ENCODE data around the gene ARFGEF3.
"Not testable (repeated sequence)": the region's sequence is repeated elsewhere in the genome, so short reads cannot be mapped to it uniquely, and the experiment has no call there.

The ARFGEF3 gene

GRCh38 chr6:138267971-138268895, 106.5 kb downstream of the ARFGEF3 start:
- no peaks in the 10 kb centered on the region for H3K4me1 ChIP-seq (ENCODE audit: control insufficient read depth, insufficient read depth, low read length)
- H3K36me3 ChIP-seq (ENCODE audit: control insufficient read depth, insufficient read depth, low read length) = no peaks in the 10 kb centered on the region
- H3K9me3 ChIP-seq (ENCODE audit: control insufficient read depth, insufficient read depth, low read length) = no peaks in the 10 kb centered on the region
- no peak overlapping the region for H3K4me3 ChIP-seq (ENCODE audit: low read depth, low read length)
- H3K27me3 ChIP-seq (ENCODE audit: control insufficient read depth, insufficient read depth, low read length) = no peaks in the 10 kb centered on the region
- H3K9ac ChIP-seq (ENCODE audit: low read depth, low read length) = no peak overlapping the region

DNA sequence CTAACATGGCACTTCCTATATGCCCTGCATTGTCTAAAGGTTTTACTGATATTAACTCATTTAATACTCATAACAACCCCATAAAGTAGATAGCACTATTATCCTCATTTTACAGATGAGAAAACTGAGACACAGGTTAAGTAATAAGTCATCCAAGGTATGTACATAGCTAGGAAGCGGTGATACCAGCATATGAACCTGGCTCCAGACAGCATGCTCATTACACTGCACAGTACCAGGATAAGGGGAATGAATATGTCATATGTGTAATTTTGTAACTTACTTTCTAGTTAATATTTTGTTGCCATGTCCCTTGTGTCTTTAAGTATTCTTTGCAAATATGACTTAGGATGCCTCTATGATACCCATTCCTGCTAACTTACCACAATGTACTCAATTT, 109.7 kb downstream of the ARFGEF3 start:
- H3K9me3 ChIP-seq (ENCODE audit: control insufficient read depth, insufficient read depth, low read length) = no peaks in the 10 kb centered on the region
- no peaks in the 10 kb centered on the region for H3K27me3 ChIP-seq (ENCODE audit: control insufficient read depth, insufficient read depth, low read length)
- no peak overlapping the region for H3K4me3 ChIP-seq (ENCODE audit: low read depth, low read length)
- H3K4me1 ChIP-seq (ENCODE audit: control insufficient read depth, insufficient read depth, low read length) = no peaks in the 10 kb centered on the region
- no peak overlapping the region for H3K9ac ChIP-seq (ENCODE audit: low read depth, low read length)
- no peaks in the 10 kb centered on the region for H3K36me3 ChIP-seq (ENCODE audit: control insufficient read depth, insufficient read depth, low read length)

GRCh38 chr6:138272533-138273315, 111.0 kb downstream of the ARFGEF3 start:
- no peaks in the 10 kb centered on the region for H3K9me3 ChIP-seq (ENCODE audit: control insufficient read depth, insufficient read depth, low read length)
- H3K36me3 ChIP-seq (ENCODE audit: control insufficient read depth, insufficient read depth, low read length) = no peaks in the 10 kb centered on the region
- no peak overlapping the region for H3K4me3 ChIP-seq (ENCODE audit: low read depth, low read length)
- no peak overlapping the region for H3K9ac ChIP-seq (ENCODE audit: low read depth, low read length)
- no peaks in the 10 kb centered on the region for H3K4me1 ChIP-seq (ENCODE audit: control insufficient read depth, insufficient read depth, low read length)
- H3K27me3 ChIP-seq (ENCODE audit: control insufficient read depth, insufficient read depth, low read length) = no peaks in the 10 kb centered on the region

- Histone ChIP-seq H3K27me3 (ENCODE audit: control insufficient read depth, insufficient read depth, low read length) (no peaks in the 10 kb centered on the region), H3K4me1 (ENCODE audit: control insufficient read depth, insufficient read depth, low read length) (no peaks in the 10 kb centered on the region), H3K9me3 (ENCODE audit: control insufficient read depth, insufficient read depth, low read length) (no peaks in the 10 kb centered on the region), H3K9ac (ENCODE audit: low read depth, low read length) (no peak overlapping the region), H3K4me3 (ENCODE audit: low read depth, low read length) (no peak overlapping the region), H3K36me3 (ENCODE audit: control insufficient read depth, insufficient read depth, low read length) (no peaks in the 10 kb centered on the region)
Observed at GRCh38 chr6:138275976-138276375, 114.2 kb downstream of the ARFGEF3 start.

DNA sequence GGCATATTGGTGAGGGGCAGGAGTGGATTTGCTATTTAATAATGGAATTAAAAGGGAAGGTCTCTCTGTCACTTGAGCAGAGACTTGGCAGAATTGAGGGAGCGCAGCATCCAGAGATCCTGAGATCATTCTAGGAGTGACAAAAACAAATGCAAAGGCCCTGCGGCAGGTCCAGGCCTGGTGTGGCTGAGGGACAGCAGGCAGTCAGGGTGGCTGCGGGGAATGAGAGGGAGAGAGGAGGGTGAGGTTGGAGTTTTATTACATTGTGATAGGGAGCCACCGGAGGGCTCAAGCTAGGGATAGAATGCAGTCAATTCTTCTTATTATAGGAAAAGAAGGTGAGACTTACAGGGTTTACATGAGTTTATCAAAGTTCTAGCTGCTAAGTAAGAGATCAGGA, 116.1 kb downstream of the ARFGEF3 start:
- no peaks in the 10 kb centered on the region for H3K4me1 ChIP-seq (ENCODE audit: control insufficient read depth, insufficient read depth, low read length)
- no peaks in the 10 kb centered on the region for H3K27me3 ChIP-seq (ENCODE audit: control insufficient read depth, insufficient read depth, low read length)
- H3K9me3 ChIP-seq (ENCODE audit: control insufficient read depth, insufficient read depth, low read length) = no peaks in the 10 kb centered on the region
- no peak overlapping the region for H3K9ac ChIP-seq (ENCODE audit: low read depth, low read length)
- no peak overlapping the region for H3K4me3 ChIP-seq (ENCODE audit: low read depth, low read length)
- H3K36me3 ChIP-seq (ENCODE audit: control insufficient read depth, insufficient read depth, low read length) = no peaks in the 10 kb centered on the region

DNA sequence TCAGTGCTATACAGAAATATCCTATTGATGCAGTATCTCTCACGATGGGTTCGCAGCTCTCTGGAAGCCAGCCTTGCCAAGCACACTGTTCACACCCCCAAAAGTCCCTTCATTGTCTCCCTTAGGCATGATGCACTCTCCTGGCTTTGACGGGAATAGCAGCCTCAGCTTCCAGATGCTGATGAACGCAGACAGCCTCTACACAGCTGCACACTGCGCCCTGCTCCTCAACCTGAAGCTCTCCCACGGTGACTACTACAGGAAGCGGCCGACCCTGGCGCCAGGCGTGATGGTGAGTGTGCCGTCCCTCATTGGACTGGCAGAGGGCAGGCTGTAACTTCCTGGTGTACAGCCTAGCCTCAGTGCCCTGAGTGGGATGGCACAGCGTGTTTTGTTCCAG, 116.6 kb downstream of the ARFGEF3 start:
- Histone ChIP-seq H3K27me3 (ENCODE audit: control insufficient read depth, insufficient read depth, low read length) (no peaks in the 10 kb centered on the region), H3K36me3 (ENCODE audit: control insufficient read depth, insufficient read depth, low read length) (no peaks in the 10 kb centered on the region), H3K9ac (ENCODE audit: low read depth, low read length) (no peak overlapping the region), H3K4me1 (ENCODE audit: control insufficient read depth, insufficient read depth, low read length) (no peaks in the 10 kb centered on the region), H3K9me3 (ENCODE audit: control insufficient read depth, insufficient read depth, low read length) (no peaks in the 10 kb centered on the region), H3K4me3 (ENCODE audit: low read depth, low read length) (no peak overlapping the region)

- H3K4me1 ChIP-seq (ENCODE audit: control insufficient read depth, insufficient read depth, low read length) = no peaks in the 10 kb centered on the region
- no peaks in the 10 kb centered on the region for H3K27me3 ChIP-seq (ENCODE audit: control insufficient read depth, insufficient read depth, low read length)
- H3K4me3 ChIP-seq (ENCODE audit: low read depth, low read length) = no peak overlapping the region
- H3K9me3 ChIP-seq (ENCODE audit: control insufficient read depth, insufficient read depth, low read length) = no peaks in the 10 kb centered on the region
- H3K36me3 ChIP-seq (ENCODE audit: control insufficient read depth, insufficient read depth, low read length) = no peaks in the 10 kb centered on the region
- H3K9ac ChIP-seq (ENCODE audit: low read depth, low read length) = no peak overlapping the region
Observed at GRCh38 chr6:138285800-138286199, 124.1 kb downstream of the ARFGEF3 start.

- H3K9me3 ChIP-seq (ENCODE audit: control insufficient read depth, insufficient read depth, low read length) = no peaks in the 10 kb centered on the region
- H3K4me3 ChIP-seq (ENCODE audit: low read depth, low read length) = no peak overlapping the region
- no peaks in the 10 kb centered on the region for H3K27me3 ChIP-seq (ENCODE audit: control insufficient read depth, insufficient read depth, low read length)
- no peaks in the 10 kb centered on the region for H3K4me1 ChIP-seq (ENCODE audit: control insufficient read depth, insufficient read depth, low read length)
- no peak overlapping the region for H3K9ac ChIP-seq (ENCODE audit: low read depth, low read length)
- peaks cover 2% of the 10 kb centered on the region for H3K36me3 ChIP-seq (ENCODE audit: control insufficient read depth, insufficient read depth, low read length)
Observed at GRCh38 chr6:138286698-138287097, 125.0 kb downstream of the ARFGEF3 start.

DNA sequence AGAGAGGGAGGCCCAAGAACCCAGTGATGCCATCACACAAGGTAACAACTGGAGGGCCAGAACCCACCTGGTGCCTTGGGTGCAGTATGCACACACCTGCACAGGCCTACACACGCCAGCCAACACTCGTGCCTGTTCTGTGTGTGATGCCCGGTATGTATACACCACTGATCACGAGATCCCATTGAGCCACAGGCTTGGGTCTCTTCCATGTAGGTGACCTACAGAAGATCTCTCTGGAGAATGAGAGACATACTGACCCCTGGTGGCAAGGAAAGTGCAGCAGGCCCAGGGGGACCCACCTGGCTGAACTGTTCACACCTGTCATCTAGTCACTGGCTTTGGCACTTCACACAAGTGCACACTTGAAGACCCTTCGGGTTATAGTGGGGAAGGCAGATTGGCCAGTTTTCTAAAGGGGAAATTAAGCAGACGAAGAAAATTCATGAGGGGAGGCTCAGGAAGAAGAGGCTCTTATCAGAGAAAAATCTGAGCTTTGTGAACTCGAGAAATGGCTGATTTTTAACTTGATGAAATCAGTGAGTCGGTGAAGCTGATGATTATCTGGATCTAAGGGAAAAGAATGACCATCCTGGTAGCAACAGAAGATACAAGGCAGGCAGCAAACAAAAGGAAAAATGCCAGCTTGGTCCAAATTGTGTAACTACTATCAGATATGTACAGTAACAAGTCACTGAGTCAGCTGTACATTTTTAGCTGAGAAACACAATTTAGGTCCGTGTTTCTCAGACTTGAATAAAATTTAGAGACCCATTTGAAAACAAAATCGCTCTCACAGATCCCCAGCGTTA, 125.6 kb downstream of the ARFGEF3 start:
- H3K9me3 ChIP-seq (ENCODE audit: control insufficient read depth, insufficient read depth, low read length) = no peaks in the 10 kb centered on the region
- H3K36me3 ChIP-seq (ENCODE audit: control insufficient read depth, insufficient read depth, low read length) = peaks cover 7% of the 10 kb centered on the region
- H3K4me3 ChIP-seq (ENCODE audit: low read depth, low read length) = no peak overlapping the region

DNA sequence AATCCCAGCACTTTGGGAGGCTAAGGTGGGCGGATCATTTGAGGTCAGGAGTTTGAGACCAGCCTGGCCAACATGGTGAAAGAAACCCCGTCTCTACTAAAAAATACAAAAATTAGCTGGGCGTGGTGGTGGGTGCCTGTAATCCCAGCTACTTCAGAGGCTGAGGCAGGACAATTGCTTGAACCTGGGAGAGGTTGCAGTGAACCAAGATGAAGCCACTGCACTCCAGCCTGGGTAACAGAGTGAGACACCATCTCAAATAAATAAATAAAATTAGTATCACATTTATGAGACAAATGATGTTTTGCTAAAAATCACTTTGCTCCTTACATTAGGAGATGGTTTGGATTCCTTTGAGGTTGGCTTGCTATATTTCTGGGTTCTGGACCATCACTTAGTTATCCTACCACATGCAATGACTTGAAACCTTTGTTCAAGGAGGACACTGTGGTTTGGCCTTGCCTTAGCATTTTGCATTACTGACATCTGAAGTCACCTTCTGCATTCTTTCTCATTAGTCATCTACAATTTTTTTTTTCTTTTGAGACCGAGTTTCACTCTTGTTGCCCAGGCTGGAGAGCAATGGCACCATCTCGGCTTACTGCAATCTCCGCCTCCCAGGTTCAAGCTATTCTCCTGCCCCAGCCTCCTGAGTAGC, 126.8 kb downstream of the ARFGEF3 start:
- H3K9me3 ChIP-seq (ENCODE audit: control insufficient read depth, insufficient read depth, low read length); H3K36me3 ChIP-seq (ENCODE audit: control insufficient read depth, insufficient read depth, low read length); H3K9ac ChIP-seq (ENCODE audit: low read depth, low read length); H3K4me3 ChIP-seq (ENCODE audit: low read depth, low read length); H3K27me3 ChIP-seq (ENCODE audit: control insufficient read depth, insufficient read depth, low read length); H3K4me1 ChIP-seq (ENCODE audit: control insufficient read depth, insufficient read depth, low read length): not testable (repeated sequence)

More for the DNA sequence above, 125.6 kb downstream of the ARFGEF3 start:
- Histone ChIP-seq H3K27me3 (ENCODE audit: control insufficient read depth, insufficient read depth, low read length) (no peaks in the 10 kb centered on the region), H3K4me1 (ENCODE audit: control insufficient read depth, insufficient read depth, low read length) (no peaks in the 10 kb centered on the region), H3K9ac (ENCODE audit: low read depth, low read length) (no peak overlapping the region)

DNA sequence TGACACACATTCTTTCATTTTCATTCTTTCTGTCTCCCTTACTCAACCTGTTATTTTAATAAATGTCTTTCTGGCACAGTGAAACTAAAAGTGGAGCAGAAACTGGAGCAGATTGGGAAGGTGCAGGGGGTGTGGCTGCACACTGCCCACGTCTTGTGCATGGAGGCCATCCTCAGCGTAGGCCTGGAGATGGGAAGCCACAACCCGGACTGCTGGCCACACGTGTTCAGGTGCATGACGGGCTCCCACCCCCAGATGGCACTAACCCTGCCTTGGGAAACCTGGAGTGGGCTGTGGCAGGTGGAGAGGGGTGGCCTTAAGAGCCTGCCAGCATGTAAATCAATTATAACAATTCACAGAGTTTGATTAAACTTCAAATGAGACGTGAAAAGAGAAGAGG, 128.0 kb downstream of the ARFGEF3 start:
- no peaks in the 10 kb centered on the region for H3K27me3 ChIP-seq (ENCODE audit: control insufficient read depth, insufficient read depth, low read length)
- H3K4me1 ChIP-seq (ENCODE audit: control insufficient read depth, insufficient read depth, low read length) = no peaks in the 10 kb centered on the region
- H3K9me3 ChIP-seq (ENCODE audit: control insufficient read depth, insufficient read depth, low read length) = no peaks in the 10 kb centered on the region
- H3K4me3 ChIP-seq (ENCODE audit: low read depth, low read length) = no peak overlapping the region
- no peak overlapping the region for H3K9ac ChIP-seq (ENCODE audit: low read depth, low read length)
- peaks cover 10% of the 10 kb centered on the region for H3K36me3 ChIP-seq (ENCODE audit: control insufficient read depth, insufficient read depth, low read length)
